ENCODE results near the gene KMT5B. TPM values are rescaled to one million over a fixed set of nuclear protein-coding genes. Genes with fewer than 3 reads are reported as not detected.

Gene KMT5B
- total RNA-seq, 1 experiment from 2014 or later, result 43.8 TPM

- TF ChIP-seq E2F5 (CRISPR knock-in tag; IDR thresholded peaks at IDR 0.05) (no peak), ZMAT4 (CRISPR knock-in tag; IDR thresholded peaks at IDR 0.05) (no peak), JUN (CRISPR knock-in tag; IDR thresholded peaks at IDR 0.05) (no peak), ATF6 (CRISPR knock-in tag; IDR thresholded peaks at IDR 0.05) (no peak), PRDM15 (CRISPR knock-in tag; IDR thresholded peaks at IDR 0.05) (no peak), E2F1 (CRISPR knock-in tag; IDR thresholded peaks at IDR 0.05) (no peak), NFYB (CRISPR knock-in tag; conservative IDR thresholded peaks at IDR 0.05; ENCODE audit: low read depth) (no peak), ZNF138 (CRISPR knock-in tag; conservative IDR thresholded peaks at IDR 0.05) (no peak), ARID4B (CRISPR knock-in tag; IDR thresholded peaks at IDR 0.05; ENCODE audit: borderline replicate concordance) (no peak), MXD4 (CRISPR knock-in tag; IDR thresholded peaks at IDR 0.05; ENCODE audit: borderline replicate concordance) (no peak)
These were observed 52.9 kb downstream of the KMT5B start (continued) for GRCh38 chr11:68160100-68160695.

GRCh38 chr11:68159665-68160064, 53.4 kb downstream of the KMT5B start:
- no peaks in the 10 kb centered on the region for H3K9me3 Mint-ChIP-seq
- CTCF ChIA-PET, result no interaction called here
- POLR2A ChIA-PET, result no interaction called here
- TF ChIP-seq ZNF423 (CRISPR knock-in tag; IDR thresholded peaks at IDR 0.05) (no peak), ZSCAN18 (CRISPR knock-in tag; IDR thresholded peaks at IDR 0.05) (no peak), NR1H2 (CRISPR knock-in tag; IDR thresholded peaks at IDR 0.05) (no peak), NFATC4 (CRISPR knock-in tag; IDR thresholded peaks at IDR 0.05) (no peak), JUN (CRISPR knock-in tag; IDR thresholded peaks at IDR 0.05) (no peak), HMGXB4 (CRISPR knock-in tag; IDR thresholded peaks at IDR 0.05) (no peak), HMGA2 (CRISPR knock-in tag; IDR thresholded peaks at IDR 0.05) (no peak), PRRX2 (CRISPR knock-in tag; IDR thresholded peaks at IDR 0.05) (no peak), USF2 (CRISPR knock-in tag; IDR thresholded peaks at IDR 0.05) (no peak), RELA (CRISPR knock-in tag; IDR thresholded peaks at IDR 0.05; ENCODE audit: borderline replicate concordance) (no peak)

More at GRCh38 chr11:68159665-68160064, 53.4 kb downstream of the KMT5B start:
- H3K4me1 Mint-ChIP-seq, result peaks cover 4% of the 10 kb centered on the region; the same call in 1 of the 2 replicates
- ATAC-seq, result no peak
- no peaks in the 10 kb centered on the region for H3K27me3 Mint-ChIP-seq (ENCODE audit: low read depth)
- H3K4me3 Mint-ChIP-seq, result no peak overlapping the region
- H3K27ac Mint-ChIP-seq, result no peak overlapping the region
- no peak for DNase-seq (ENCODE audit: low spot score)
- H3K36me3 Mint-ChIP-seq, result peaks cover 11% of the 10 kb centered on the region
